Transverse colon (tissue), 4 donors: Measurements from ENCODE around the gene OLIG1. TPM values are rescaled to one million over a fixed set of nuclear protein-coding genes. Genes with fewer than 3 reads are reported as not detected.

Experiments used
- DNase-seq: peaks from one replicate; pipeline ENCODE4 v3.0.0-alpha.2; 2019
- H3K27ac ChIP-seq, 4 donors: fragments of 200-600 bp; sonication (generic); 2 replicates each; pipeline ENCODE4 v1.5.1; 2016 to 2018; ENCODE audit warnings: inconsistent platforms in 4 of 4
- H3K27me3 ChIP-seq: fragments of 200-600 bp; sonication (generic); 2 replicates; pipeline ENCODE4 v1.5.1; 2017; ENCODE audit warnings: inconsistent platforms
- H3K36me3 ChIP-seq, 4 donors: fragments of 200-600 bp; sonication (generic); 2 replicates each; pipeline ENCODE4 v1.5.1; 2017 to 2019; ENCODE audit warnings: inconsistent platforms in 4 of 4
- H3K4me1 ChIP-seq, 4 donors: fragments of 200-600 bp; sonication (generic); 2 replicates each; pipeline ENCODE4 v1.5.1; 2017 to 2020; ENCODE audit warnings: inconsistent platforms in 4 of 4
- H3K4me3 ChIP-seq, 4 donors: fragments of 200-600 bp; sonication (generic); 1 replicate in 1 of 4; 2 replicates in 3 of 4; pipeline versions ENCODE4 v1.5.1 to v1.6.1; 2017 to 2019; ENCODE audit warnings: inconsistent platforms in 4 of 4
- H3K9me3 ChIP-seq, 2 donors: fragments of 200-600 bp; sonication (generic); 2 replicates each; pipeline ENCODE4 v1.5.1; 2017 to 2019; ENCODE audit warnings: inconsistent platforms in 2 of 2
- EP300 ChIP-seq: sonication (generic); formaldehyde crosslinking; IDR thresholded peaks from one replicate; pipeline ENCODE4 v1.6.1; 2017; ENCODE audit warnings: antibody characterized with exemption, low read depth
- POLR2A ChIP-seq: fragments of 450-650 bp; IDR thresholded peaks from one replicate; pipeline ENCODE4 v1.6.1; 2016; ENCODE audit warnings: antibody characterized with exemption, mild to moderate bottlenecking, moderate library complexity
- POLR2AphosphoS5 ChIP-seq, 3 donors: sonication (generic); formaldehyde crosslinking; IDR thresholded peaks; one replicate each; pipeline ENCODE4 v1.6.1; 2016; ENCODE audit warnings: antibody characterized with exemption in 3 of 3
- WGBS, 2 donors: methylation state at CpG; one replicate each; pipeline ENCODE4 v1.1.5; 2018; ENCODE audit warnings: low coverage in 1 of 2; 5-methylcytosine and 5-hydroxymethylcytosine counted together
- in situ Hi-C, 4 donors: fragments of 200-750 bp; cut with MboI; loops; one replicate each; pipeline versions ENCODE4 v1.15.0 to v1.15.1; 2017; ENCODE audit warnings: low sequenced_read_pairs in 3 of 4, low pct_ligation_motif_present in 1 of 4, low pct_unique_long_range_greater_than_20kb in 1 of 4
- intact Hi-C: fragments of 100-400 bp; cut with DNase I; formaldehyde crosslinking; loops from one replicate; pipeline ENCODE4 v1.15.1; 2023; ENCODE audit warnings: low total_unique reads
- total RNA-seq, 4 donors: library from RNA; depleted of rRNA; stranded (reverse); fragments of >200 nt; gene quantifications; one replicate each; pipeline ENCODE4 v1.1.0, GENCODE V29; 2016
- TF ChIP-seq, protein P1 (sequence below), 5 experiments: fragments of 200-600 bp in 3 of 5; fragments of 450-650 bp in 2 of 5; sonication (generic) in 3 of 5; IDR thresholded peaks; 1 replicate in 2 of 5; 2 replicates in 3 of 5; pipeline ENCODE4 v1.5.1; 2016 to 2017; ENCODE audit warnings: antibody characterized with exemption in 5 of 5, inconsistent platforms in 3 of 5, mild to moderate bottlenecking in 2 of 5, moderate library complexity in 1 of 5

OLIG1 gene
- total RNA-seq, 4 donors from 2014 or later: not detected

DNA sequence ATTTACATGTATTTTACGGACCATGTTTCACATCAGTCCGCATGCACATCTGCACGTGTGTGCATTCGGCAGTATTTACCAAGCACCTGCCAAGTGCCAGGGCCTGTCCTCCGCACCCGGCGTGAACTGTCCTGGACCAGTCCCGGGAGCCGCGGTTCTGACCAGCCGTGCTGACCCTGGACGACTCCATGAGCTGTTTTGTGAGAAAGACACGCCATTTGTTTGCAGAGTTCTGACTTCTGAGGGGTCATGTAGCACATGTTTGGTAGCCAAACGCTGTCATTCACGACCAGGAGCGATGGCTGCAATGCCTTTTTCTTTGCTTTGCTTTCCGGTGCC lies 47.5 kb upstream of the OLIG1 start:
- H3K9me3 ChIP-seq: no peaks in the 10 kb centered on the region
- H3K36me3 ChIP-seq: no peaks in the 10 kb centered on the region
- in situ Hi-C loops (no loop called here), intact Hi-C loops (no loop called here)
- H3K27ac ChIP-seq: no peak overlapping the region
- 27 to 40% methylated on average over 1 to 17 of the region's 17 CpGs for WGBS, 2 donors
- TF ChIP-seq EP300: no peak
- TF ChIP-seq, protein P1, sequence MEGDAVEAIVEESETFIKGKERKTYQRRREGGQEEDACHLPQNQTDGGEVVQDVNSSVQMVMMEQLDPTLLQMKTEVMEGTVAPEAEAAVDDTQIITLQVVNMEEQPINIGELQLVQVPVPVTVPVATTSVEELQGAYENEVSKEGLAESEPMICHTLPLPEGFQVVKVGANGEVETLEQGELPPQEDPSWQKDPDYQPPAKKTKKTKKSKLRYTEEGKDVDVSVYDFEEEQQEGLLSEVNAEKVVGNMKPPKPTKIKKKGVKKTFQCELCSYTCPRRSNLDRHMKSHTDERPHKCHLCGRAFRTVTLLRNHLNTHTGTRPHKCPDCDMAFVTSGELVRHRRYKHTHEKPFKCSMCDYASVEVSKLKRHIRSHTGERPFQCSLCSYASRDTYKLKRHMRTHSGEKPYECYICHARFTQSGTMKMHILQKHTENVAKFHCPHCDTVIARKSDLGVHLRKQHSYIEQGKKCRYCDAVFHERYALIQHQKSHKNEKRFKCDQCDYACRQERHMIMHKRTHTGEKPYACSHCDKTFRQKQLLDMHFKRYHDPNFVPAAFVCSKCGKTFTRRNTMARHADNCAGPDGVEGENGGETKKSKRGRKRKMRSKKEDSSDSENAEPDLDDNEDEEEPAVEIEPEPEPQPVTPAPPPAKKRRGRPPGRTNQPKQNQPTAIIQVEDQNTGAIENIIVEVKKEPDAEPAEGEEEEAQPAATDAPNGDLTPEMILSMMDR (IDR thresholded peaks at IDR 0.05): no peak
- no peak for TF ChIP-seq POLR2AphosphoS5 (IDR thresholded peaks at IDR 0.05)
- no peak for TF ChIP-seq POLR2A
- DNase-seq: no peak
- no peak overlapping the region for H3K4me3 ChIP-seq
- peaks cover 100% of the 10 kb centered on the region for H3K27me3 ChIP-seq
- H3K4me1 ChIP-seq: peaks cover 0 to 47% (median 13%) of the 10 kb centered on the region in 4 donors

DNA sequence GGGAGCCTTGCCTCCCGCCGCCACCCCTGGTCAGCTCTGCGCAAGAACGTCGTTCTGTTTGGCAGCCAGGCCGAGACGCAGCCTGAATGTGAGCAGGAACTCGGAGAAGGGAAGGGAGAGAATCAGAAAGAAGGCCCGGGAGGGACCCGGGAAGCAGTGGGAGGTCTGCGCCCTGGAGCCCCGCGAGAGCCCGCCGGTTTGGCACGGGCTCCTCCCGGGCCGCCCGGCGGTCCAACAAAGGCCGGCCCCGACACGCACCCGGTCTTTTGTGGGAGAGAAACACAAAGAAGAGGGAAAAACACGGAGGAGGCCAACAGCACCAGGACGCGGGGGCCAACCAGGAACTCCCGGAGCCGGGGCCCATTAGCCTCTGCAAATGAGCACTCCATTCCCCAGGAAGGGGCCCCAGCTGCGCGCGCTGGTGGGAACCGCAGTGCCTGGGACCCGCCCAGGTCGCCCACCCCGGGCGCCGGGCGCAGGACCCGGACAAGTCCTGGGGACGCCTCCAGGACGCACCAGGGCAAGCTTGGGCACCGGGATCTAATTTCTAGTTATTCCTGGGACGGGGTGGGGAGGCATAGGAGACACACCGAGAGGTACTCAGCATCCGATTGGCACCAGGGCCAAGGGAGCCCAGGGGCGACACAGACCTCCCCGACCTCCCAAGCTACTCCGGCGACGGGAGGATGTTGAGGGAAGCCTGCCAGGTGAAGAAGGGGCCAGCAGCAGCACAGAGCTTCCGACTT lies 46.9 kb upstream of the OLIG1 start:
- 8% methylated on average over 49 of the region's 52 CpGs; no CpG with 5 or more reads in 1 of the 2 donors for WGBS, 2 donors
- Histone ChIP-seq H3K4me3 (no peak overlapping the region), H3K4me1 (peaks cover 0 to 47% (median 14%) of the 10 kb centered on the region in 4 donors), H3K27me3 (peaks cover 100% of the 10 kb centered on the region), H3K27ac (no peak overlapping the region), H3K9me3 (no peaks in the 10 kb centered on the region), H3K36me3 (no peaks in the 10 kb centered on the region)
- TF ChIP-seq, protein P1 (IDR thresholded peaks at IDR 0.05): no peak
- TF ChIP-seq EP300 (no peak), POLR2A (no peak), POLR2AphosphoS5 (IDR thresholded peaks at IDR 0.05) (no peak)
- intact Hi-C loops (no loop called here), in situ Hi-C loops (no loop called here)
- DNase-seq: no peak

DNA sequence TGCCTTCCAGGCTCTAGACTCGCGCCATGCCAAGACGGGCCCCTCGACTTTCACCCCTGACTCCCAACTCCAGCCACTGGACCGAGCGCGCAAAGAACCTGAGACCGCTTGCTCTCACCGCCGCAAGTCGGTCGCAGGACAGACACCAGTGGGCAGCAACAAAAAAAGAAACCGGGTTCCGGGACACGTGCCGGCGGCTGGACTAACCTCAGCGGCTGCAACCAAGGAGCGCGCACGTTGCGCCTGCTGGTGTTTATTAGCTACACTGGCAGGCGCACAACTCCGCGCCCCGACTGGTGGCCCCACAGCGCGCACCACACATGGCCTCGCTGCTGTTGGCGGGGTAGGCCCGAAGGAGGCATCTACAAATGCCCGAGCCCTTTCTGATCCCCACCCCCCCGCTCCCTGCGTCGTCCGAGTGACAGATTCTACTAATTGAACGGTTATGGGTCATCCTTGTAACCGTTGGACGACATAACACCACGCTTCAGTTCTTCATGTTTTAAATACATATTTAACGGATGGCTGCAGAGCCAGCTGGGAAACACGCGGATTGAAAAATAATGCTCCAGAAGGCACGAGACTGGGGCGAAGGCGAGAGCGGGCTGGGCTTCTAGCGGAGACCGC lies 46.3 kb upstream of the OLIG1 start:
- Histone ChIP-seq H3K9me3 (no peaks in the 10 kb centered on the region), H3K4me3 (no peak overlapping the region), H3K4me1 (peaks cover 0 to 54% (median 16%) of the 10 kb centered on the region in 4 donors), H3K27me3 (peaks cover 100% of the 10 kb centered on the region), H3K36me3 (no peaks in the 10 kb centered on the region), H3K27ac (no peak overlapping the region)
- in situ Hi-C loops (no loop called here), intact Hi-C loops (no loop called here)
- no peak for DNase-seq
- no peak for TF ChIP-seq POLR2AphosphoS5 (IDR thresholded peaks at IDR 0.05)
- no peak for TF ChIP-seq EP300
- no peak for TF ChIP-seq POLR2A
- TF ChIP-seq, protein P1 (IDR thresholded peaks at IDR 0.05): no peak
- WGBS, 2 donors: 13 to 16% methylated on average over 10 to 49 of the region's 49 CpGs

DNA sequence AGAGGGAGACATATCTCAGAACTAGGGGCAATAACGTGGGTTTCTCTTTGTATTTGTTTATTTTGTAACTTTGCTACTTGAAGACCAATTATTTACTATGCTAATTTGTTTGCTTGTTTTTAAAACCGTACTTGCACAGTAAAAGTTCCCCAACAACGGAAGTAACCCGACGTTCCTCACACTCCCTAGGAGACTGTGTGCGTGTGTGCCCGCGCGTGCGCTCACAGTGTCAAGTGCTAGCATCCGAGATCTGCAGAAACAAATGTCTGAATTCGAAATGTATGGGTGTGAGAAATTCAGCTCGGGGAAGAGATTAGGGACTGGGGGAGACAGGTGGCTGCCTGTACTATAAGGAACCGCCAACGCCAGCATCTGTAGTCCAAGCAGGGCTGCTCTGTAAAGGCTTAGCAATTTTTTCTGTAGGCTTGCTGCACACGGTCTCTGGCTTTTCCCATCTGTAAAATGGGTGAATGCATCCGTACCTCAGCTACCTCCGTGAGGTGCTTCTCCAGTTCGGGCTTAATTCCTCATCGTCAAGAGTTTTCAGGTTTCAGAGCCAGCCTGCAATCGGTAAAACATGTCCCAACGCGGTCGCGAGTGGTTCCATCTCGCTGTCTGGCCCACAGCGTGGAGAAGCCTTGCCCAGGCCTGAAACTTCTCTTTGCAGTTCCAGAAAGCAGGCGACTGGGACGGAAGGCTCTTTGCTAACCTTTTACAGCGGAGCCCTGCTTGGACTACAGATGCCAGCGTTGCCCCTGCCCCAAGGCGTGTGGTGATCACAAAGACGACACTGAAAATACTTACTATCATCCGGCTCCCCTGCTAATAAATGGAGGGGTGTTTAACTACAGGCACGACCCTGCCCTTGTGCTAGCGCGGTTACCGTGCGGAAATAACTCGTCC lies 45.5 kb upstream of the OLIG1 start:
- Histone ChIP-seq H3K4me1 (peaks cover 0 to 61% (median 24%) of the 10 kb centered on the region in 4 donors), H3K4me3 (no peak overlapping the region)

More for the DNA sequence above, 45.5 kb upstream of the OLIG1 start:
- Histone ChIP-seq H3K9me3 (no peaks in the 10 kb centered on the region), H3K36me3 (no peaks in the 10 kb centered on the region), H3K27ac (no peak overlapping the region), H3K27me3 (peaks cover 100% of the 10 kb centered on the region)
- DNase-seq: no peak
- in situ Hi-C loops: no loop called here
- TF ChIP-seq, protein P1 (IDR thresholded peaks at IDR 0.05): no peak
- TF ChIP-seq EP300: no peak
- no peak for TF ChIP-seq POLR2A
- TF ChIP-seq POLR2AphosphoS5 (IDR thresholded peaks at IDR 0.05): no peak
- intact Hi-C loops: no loop called here
- 17 to 20% methylated on average over 10 to 40 of the region's 40 CpGs for WGBS, 2 donors
